A549 (cell line): ENCODE results near the gene SLC6A19. TPM values are rescaled to one million over a fixed set of nuclear protein-coding genes. Genes with fewer than 3 reads are reported as not detected.
A peak's percentile ranks its signal among the peaks of the same experiment; 100 is the strongest.

ENCODE experiments used
- ATAC-seq, 2 experiments: fragments of 200-7000 bp in 1 of 2; fragments of >200 bp in 1 of 2; cut with Nextera tagmentation in 1 of 2; cut with Tn5 transposase in 1 of 2; 3 replicates each; pipeline versions ENCODE4 v1.8.0 to v1.9.1; 2018 to 2020; ENCODE audit warnings: mild to moderate bottlenecking in 1 of 2, moderate library complexity in 1 of 2
- CTCF ChIA-PET: fragments of 300-600 bp; sonication (Branson Sonifier 250); formaldehyde crosslinking; extraction: SDS; loops from one replicate; lab custom pipeline; 2021; ENCODE audit warnings: antibody characterized with exemption, inconsistent platforms; lab: Yijun Ruan, JAX
- POLR2A ChIA-PET: fragments of 350-600 bp; formaldehyde crosslinking; extraction: SDS; loops from one replicate; lab custom pipeline; 2021; ENCODE audit warnings: antibody characterized with exemption, inconsistent platforms; lab: Yijun Ruan, JAX
- DNase-seq, 2 experiments: peaks; one replicate each; pipeline versions ENCODE4 v3.0.0 to v3.0.0-alpha.2; 2011 to 2016; ENCODE audit warnings: low read depth in 1 of 2, low spot score in 1 of 2
- FAIRE-seq: peaks from 2 replicates; lab custom pipeline; 2011; peaks lifted over from hg19 to GRCh38; lab: Jason Lieb, UNC
- H3K27ac ChIP-seq, 2 experiments: fragments of >200 bp; sonication (Bioruptor Twin); formaldehyde crosslinking; 3 replicates each; pipeline ENCODE4 v1.5.1; 2016 to 2017
- H3K4me1 ChIP-seq: fragments of >200 bp; sonication (Bioruptor Twin); formaldehyde crosslinking; 3 replicates; pipeline ENCODE4 v1.6.1; 2016
- H3K4me2 ChIP-seq: fragments of >200 bp; sonication (Bioruptor Twin); formaldehyde crosslinking; 3 replicates; pipeline ENCODE4 v1.6.1; 2016
- H3K4me3 ChIP-seq: fragments of >200 bp; sonication (Bioruptor Twin); formaldehyde crosslinking; 3 replicates; pipeline ENCODE4 v1.5.1; 2016
- H3K9me3 ChIP-seq: fragments of >200 bp; sonication (Bioruptor Twin); formaldehyde crosslinking; 3 replicates; pipeline ENCODE4 v1.6.1; 2016
- CBX2 ChIP-seq: fragments of 200-600 bp; sonication (generic); IDR thresholded peaks from 2 replicates; pipeline ENCODE4 v1.6.1; 2016; ENCODE audit warnings: low read depth, mild to moderate bottlenecking, borderline replicate concordance
- CEBPB ChIP-seq, 2 experiments: fragments of >200 bp in 1 of 2; sonication (Bioruptor Twin) in 1 of 2; formaldehyde crosslinking in 1 of 2; IDR thresholded peaks; 2 replicates each; pipeline ENCODE4 v1.6.1; 2012 to 2016
- CHD2 ChIP-seq: fragments of 150-350 bp; IDR thresholded peaks from 2 replicates; pipeline ENCODE4 v1.6.1; 2014; ENCODE audit warnings: low read length; ENCODE audit not compliant: partially characterized antibody
- E2F6 ChIP-seq: IDR thresholded peaks from 2 replicates; pipeline ENCODE4 v1.6.1; 2012; ENCODE audit warnings: low read depth, borderline replicate concordance
- EHF ChIP-seq: fragments of 250-450 bp; sonication (Bioruptor Pico); IDR thresholded peaks from 2 replicates; pipeline ENCODE4 v1.5.0; 2020; ENCODE audit warnings: mild to moderate bottlenecking
- EHMT2 ChIP-seq: fragments of 200-600 bp; sonication (generic); IDR thresholded peaks from 2 replicates; pipeline ENCODE4 v1.6.1; 2016; ENCODE audit warnings: antibody characterized with exemption, low read depth, mild to moderate bottlenecking, moderate library complexity
- EP300 ChIP-seq, 2 experiments: fragments of >200 bp; sonication (Bioruptor Twin); formaldehyde crosslinking; IDR thresholded peaks; 2 replicates in 1 of 2; 3 replicates in 1 of 2; pipeline ENCODE4 v1.6.1; 2016 to 2017
- ESRRA ChIP-seq: fragments of 150-350 bp; IDR thresholded peaks from 2 replicates; pipeline ENCODE4 v1.6.1; 2014; ENCODE audit warnings: mild to moderate bottlenecking, low read length, borderline replicate concordance
- FOXS1 ChIP-seq: fragments of 250-450 bp; sonication (Bioruptor Pico); IDR thresholded peaks from 2 replicates; pipeline ENCODE4 v1.5.0; 2020; ENCODE audit warnings: mild to moderate bottlenecking, moderate library complexity
- GATA3 ChIP-seq: IDR thresholded peaks from 2 replicates; pipeline ENCODE4 v1.6.1; 2012; ENCODE audit warnings: borderline replicate concordance
- HMGXB4 ChIP-seq: fragments of 250-450 bp; sonication (Bioruptor Pico); IDR thresholded peaks from 2 replicates; pipeline ENCODE4 v1.5.0; 2021; ENCODE audit warnings: mild to moderate bottlenecking, moderate library complexity, borderline replicate concordance
- KDM5A ChIP-seq: fragments of 200-600 bp; sonication (generic); IDR thresholded peaks from 2 replicates; pipeline ENCODE4 v1.6.1; 2016; ENCODE audit warnings: antibody characterized with exemption, mild to moderate bottlenecking
- MAZ ChIP-seq: fragments of 150-350 bp; IDR thresholded peaks from 2 replicates; pipeline ENCODE4 v1.6.1; 2014; ENCODE audit warnings: antibody characterized with exemption, low read depth, low read length, borderline replicate concordance
- NR3C1 ChIP-seq: fragments of >200 bp; sonication (Bioruptor Twin); formaldehyde crosslinking; IDR thresholded peaks from 3 replicates; pipeline ENCODE4 v1.6.1; 2017
- PBX3 ChIP-seq: IDR thresholded peaks from 2 replicates; pipeline ENCODE4 v1.6.1; 2012
- RARB ChIP-seq: fragments of 250-450 bp; sonication (Bioruptor Pico); IDR thresholded peaks from 2 replicates; pipeline ENCODE4 v1.8.0; 2021; ENCODE audit warnings: mild to moderate bottlenecking, moderate library complexity
- SMC3 ChIP-seq: fragments of >200 bp; sonication (Bioruptor Twin); formaldehyde crosslinking; IDR thresholded peaks from 3 replicates; pipeline ENCODE4 v1.6.1; 2018; ENCODE audit warnings: inconsistent platforms
- SREBF2 ChIP-seq: fragments of 450-650 bp; IDR thresholded peaks from 2 replicates; pipeline ENCODE4 v1.6.1; 2014; ENCODE audit warnings: mild to moderate bottlenecking, moderate library complexity
- ZNF302 ChIP-seq: fragments of 250-450 bp; sonication (Bioruptor Pico); IDR thresholded peaks from 2 replicates; pipeline ENCODE4 v1.9.0; 2021; ENCODE audit warnings: inconsistent platforms, mild to moderate bottlenecking, moderate library complexity
- ZSCAN20 ChIP-seq: fragments of 250-450 bp; sonication (Bioruptor Pico); IDR thresholded peaks from 2 replicates; pipeline ENCODE4 v1.8.0; 2022; ENCODE audit warnings: mild to moderate bottlenecking, moderate library complexity
- WGBS: methylation state at CpG from one replicate; pipeline ENCODE4 v1.1.6; 2017; ENCODE audit errors: missing lambda C conversion rate; 5-methylcytosine and 5-hydroxymethylcytosine counted together
- polyA plus RNA-seq, 4 experiments: library from polyadenylated mRNA; depleted of rRNA in 3 of 4; stranded (reverse); fragments of >200 nt; fragmentation: RNase III in 1 of 4; extraction: RNeasy Plus Mini Kit Qiagen cat#74134 plus additional on column Dnase treatment in 1 of 4; gene quantifications; 2 replicates in 3 of 4; 3 replicates in 1 of 4; pipeline ENCODE4 v1.2.3, GENCODE V29; 2011 to 2017
- TF ChIP-seq, protein P1 (sequence below): IDR thresholded peaks from 2 replicates; pipeline ENCODE4 v1.6.1; 2012
- TF ChIP-seq, protein P2 (sequence below): fragments of >200 bp; sonication (Bioruptor Twin); formaldehyde crosslinking; IDR thresholded peaks from 3 replicates; pipeline ENCODE4 v1.6.1; 2016
- TF ChIP-seq, protein P3 (sequence below): fragments of 450-650 bp; IDR thresholded peaks from 2 replicates; pipeline ENCODE4 v1.6.1; 2014; ENCODE audit warnings: antibody characterized with exemption

SLC6A19 gene
- polyA plus RNA-seq, 2 of the 4 experiments (the other 2 are of a cell fraction) = 0.01 TPM; not detected in 1

GRCh38 chr5:1199649-1200494 lies 1.5 kb upstream of the SLC6A19 start (continued):
- TF ChIP-seq CHD2 (no peak), EHMT2 (no peak), E2F6 (no peak)

GRCh38 chr5:1200495-1201326 lies 684 bp upstream of the SLC6A19 start:
- POLR2A ChIA-PET = no interaction called here
- TF ChIP-seq CEBPB (IDR thresholded peaks at IDR 0.05) (no peak), CHD2 (no peak), RARB (no peak), PBX3 (no peak), GATA3 (no peak), EHF (CRISPR knock-in tag) (no peak), NR3C1 (no peak), CBX2 (no peak)
- TF ChIP-seq, protein P1, sequence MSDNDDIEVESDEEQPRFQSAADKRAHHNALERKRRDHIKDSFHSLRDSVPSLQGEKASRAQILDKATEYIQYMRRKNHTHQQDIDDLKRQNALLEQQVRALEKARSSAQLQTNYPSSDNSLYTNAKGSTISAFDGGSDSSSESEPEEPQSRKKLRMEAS = no peak
- TF ChIP-seq, protein P2, sequence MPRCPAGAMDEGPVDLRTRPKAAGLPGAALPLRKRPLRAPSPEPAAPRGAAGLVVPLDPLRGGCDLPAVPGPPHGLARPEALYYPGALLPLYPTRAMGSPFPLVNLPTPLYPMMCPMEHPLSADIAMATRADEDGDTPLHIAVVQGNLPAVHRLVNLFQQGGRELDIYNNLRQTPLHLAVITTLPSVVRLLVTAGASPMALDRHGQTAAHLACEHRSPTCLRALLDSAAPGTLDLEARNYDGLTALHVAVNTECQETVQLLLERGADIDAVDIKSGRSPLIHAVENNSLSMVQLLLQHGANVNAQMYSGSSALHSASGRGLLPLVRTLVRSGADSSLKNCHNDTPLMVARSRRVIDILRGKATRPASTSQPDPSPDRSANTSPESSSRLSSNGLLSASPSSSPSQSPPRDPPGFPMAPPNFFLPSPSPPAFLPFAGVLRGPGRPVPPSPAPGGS = no peak
- TF ChIP-seq, protein P3, sequence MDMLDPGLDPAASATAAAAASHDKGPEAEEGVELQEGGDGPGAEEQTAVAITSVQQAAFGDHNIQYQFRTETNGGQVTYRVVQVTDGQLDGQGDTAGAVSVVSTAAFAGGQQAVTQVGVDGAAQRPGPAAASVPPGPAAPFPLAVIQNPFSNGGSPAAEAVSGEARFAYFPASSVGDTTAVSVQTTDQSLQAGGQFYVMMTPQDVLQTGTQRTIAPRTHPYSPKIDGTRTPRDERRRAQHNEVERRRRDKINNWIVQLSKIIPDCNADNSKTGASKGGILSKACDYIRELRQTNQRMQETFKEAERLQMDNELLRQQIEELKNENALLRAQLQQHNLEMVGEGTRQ = no peak
- ATAC-seq (peak in 1 of 2 experiments; percentile 23; a peak in 4 of 6 replicates), FAIRE-seq (no peak), DNase-seq (no peak)
- no peaks in the 10 kb centered on the region for H3K9me3 ChIP-seq
- H3K4me3 ChIP-seq = no peak overlapping the region
- 65% methylated on average over 16 of the region's 28 CpGs for WGBS
- no peaks in the 10 kb centered on the region; the same call in 2 of the 3 replicates for H3K4me1 ChIP-seq
- H3K27ac ChIP-seq = no peak overlapping the region; a peak in 1 of 6 replicates
- no peak overlapping the region for H3K4me2 ChIP-seq
- CTCF ChIA-PET = interaction anchor here (0.9 to 4.7 kb wide), 4 partner anchors 26 to 444 kb away, joined by 3 to 20 read pairs (median 6); no protein-coding TSS in a partner anchor

DNA sequence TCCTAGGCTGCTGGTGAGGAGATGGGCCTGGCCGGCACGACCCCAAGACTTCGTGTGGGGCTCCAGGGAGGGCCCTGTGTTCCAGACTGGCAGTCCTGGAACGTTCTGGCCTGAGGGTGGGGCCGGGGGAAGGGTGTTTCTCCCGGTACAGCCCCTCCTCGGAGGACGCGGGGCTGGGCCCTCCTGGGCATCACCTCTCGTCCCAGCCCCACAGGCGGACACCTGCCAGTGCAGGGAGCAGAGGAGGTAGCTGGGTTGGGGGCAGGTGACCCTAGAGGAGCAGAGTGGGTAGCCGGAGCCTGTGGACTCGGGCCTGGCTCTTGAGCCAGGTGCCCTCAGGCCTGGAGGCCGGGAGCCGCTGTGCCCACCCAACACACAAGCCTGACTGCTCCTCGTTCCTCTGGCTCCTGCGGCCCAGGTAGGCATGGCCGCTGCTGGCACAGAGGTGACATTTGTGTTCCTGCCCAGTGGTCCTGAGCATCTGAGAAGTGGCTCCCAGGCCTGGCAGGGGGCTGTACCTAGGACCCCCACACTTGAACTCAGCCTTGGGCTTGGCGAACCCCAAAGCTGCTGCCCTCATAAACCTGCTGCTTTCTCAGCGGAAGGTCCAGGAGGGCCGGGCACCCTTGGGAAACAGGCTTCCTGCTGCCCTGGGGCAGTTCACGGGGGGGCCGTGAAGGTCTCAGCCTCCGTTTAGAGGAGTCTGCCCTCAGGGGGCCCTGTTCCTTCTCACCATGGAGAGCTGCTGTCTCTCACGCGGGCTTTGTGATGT lies 817 bp downstream of the SLC6A19 start:
- DNase-seq = no peak
- H3K4me3 ChIP-seq = no peak overlapping the region
- H3K4me1 ChIP-seq = no peaks in the 10 kb centered on the region; the same call in 2 of the 3 replicates
- no peaks in the 10 kb centered on the region for H3K9me3 ChIP-seq
- ChIA-PET POLR2A (no interaction called here), CTCF (interaction anchor here (1.5 to 4.7 kb wide), 4 partner anchors 28 to 438 kb away, joined by 3 to 20 read pairs (median 7); no protein-coding TSS in a partner anchor)
- H3K4me2 ChIP-seq = no peak overlapping the region
- 0 out of 6 replicates have a peak, but pooled peaks of 1 of the 2 experiments have one; percentile 2 for ATAC-seq
- H3K27ac ChIP-seq = peak overlapping the region in 1 of 2 experiments; percentile 14; a peak in 1 of 6 replicates
- WGBS = 82% methylated on average over 10 of the region's 26 CpGs
- FAIRE-seq = no peak
- TF ChIP-seq ESRRA (no peak), CBX2 (no peak), SREBF2 (no peak), HMGXB4 (CRISPR knock-in tag) (no peak), FOXS1 (no peak), ZNF302 (CRISPR knock-in tag) (no peak), KDM5A (no peak), EP300 (IDR thresholded peaks at IDR 0.05) (no peak), E2F6 (no peak), ZSCAN20 (CRISPR knock-in tag) (no peak), SMC3 (no peak), MAZ (no peak)
